Adipose tissue (tissue), 3 donors: ENCODE data around the gene GTF2IRD2. TPM values are rescaled to one million over a fixed set of nuclear protein-coding genes. Genes with fewer than 3 reads are reported as not detected.

Experiments
- polyA plus RNA-seq, 3 donors: library from polyadenylated mRNA; stranded (reverse); fragments of 200-250 nt; gene quantifications; one replicate each; pipeline ENCODE4 v1.2.3, GENCODE V29; 2013
- donor health status: healthy with polysubstance abuse.
- donor health status: Bipolar disorder and iron deficiency.
- donor health status: healthy.

The GTF2IRD2 gene
- polyA plus RNA-seq, 3 donors, result 3.3 to 9.9 (median 8.3) TPM

Other genes with a start within 250 kb of the GTF2IRD2 start
- gene GTF2I, start 193.9 kb downstream of the GTF2IRD2 start, polyA plus RNA-seq, result 10 to 100 TPM; 31.8 to 95.6 (median 35.7) TPM
- gene NCF1, start 77.6 kb downstream of the GTF2IRD2 start, polyA plus RNA-seq, result 10 to 100 TPM in 1 of 3 donors, 1 to 10 TPM in 2; 1.2 to 11.7 (median 7.0) TPM
- 1 to 10 TPM; 1.2 to 6.0 (median 1.5) TPM for gene CASTOR2, start 113.1 kb upstream of the GTF2IRD2 start, polyA plus RNA-seq
- 10 to 100 TPM; 22.9 to 47.0 (median 32.4) TPM for gene RCC1L, start 222.2 kb upstream of the GTF2IRD2 start, polyA plus RNA-seq
- 10 to 100 TPM; 11.2 to 22.6 (median 17.3) TPM for gene GTF2IRD2B, start 241.0 kb upstream of the GTF2IRD2 start, polyA plus RNA-seq